ENCODE data around the gene IGBP1.
"Not testable (repeated sequence)": the region's sequence is repeated elsewhere in the genome, so short reads cannot be mapped to it uniquely, and the experiment has no call there.

IGBP1 gene

DNA sequence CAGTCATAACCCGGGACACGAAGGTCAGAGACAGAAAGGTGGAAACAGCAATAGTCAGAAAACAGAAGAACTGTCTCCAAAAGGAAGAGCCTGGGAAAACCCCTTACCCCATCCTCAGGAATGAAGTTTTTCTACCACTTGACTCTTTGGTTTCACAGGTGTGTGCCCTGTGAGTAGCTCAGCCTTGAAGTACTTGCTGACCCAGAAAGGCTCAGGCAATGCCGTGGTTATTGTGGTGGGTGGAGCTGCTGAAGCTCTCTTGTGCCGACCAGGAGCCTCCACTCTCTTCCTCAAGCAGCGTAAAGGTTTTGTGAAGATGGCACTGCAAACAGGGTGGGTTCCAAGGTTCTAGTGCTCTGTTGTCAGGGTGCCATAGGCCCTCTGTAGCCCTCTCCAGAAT is 68.5 kb downstream of the IGBP1 start:
- TF ChIP-seq, protein P1, sequence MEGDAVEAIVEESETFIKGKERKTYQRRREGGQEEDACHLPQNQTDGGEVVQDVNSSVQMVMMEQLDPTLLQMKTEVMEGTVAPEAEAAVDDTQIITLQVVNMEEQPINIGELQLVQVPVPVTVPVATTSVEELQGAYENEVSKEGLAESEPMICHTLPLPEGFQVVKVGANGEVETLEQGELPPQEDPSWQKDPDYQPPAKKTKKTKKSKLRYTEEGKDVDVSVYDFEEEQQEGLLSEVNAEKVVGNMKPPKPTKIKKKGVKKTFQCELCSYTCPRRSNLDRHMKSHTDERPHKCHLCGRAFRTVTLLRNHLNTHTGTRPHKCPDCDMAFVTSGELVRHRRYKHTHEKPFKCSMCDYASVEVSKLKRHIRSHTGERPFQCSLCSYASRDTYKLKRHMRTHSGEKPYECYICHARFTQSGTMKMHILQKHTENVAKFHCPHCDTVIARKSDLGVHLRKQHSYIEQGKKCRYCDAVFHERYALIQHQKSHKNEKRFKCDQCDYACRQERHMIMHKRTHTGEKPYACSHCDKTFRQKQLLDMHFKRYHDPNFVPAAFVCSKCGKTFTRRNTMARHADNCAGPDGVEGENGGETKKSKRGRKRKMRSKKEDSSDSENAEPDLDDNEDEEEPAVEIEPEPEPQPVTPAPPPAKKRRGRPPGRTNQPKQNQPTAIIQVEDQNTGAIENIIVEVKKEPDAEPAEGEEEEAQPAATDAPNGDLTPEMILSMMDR (IDR thresholded peaks at IDR 0.05; ENCODE audit: borderline replicate concordance, control extremely low read depth, extremely low read depth, insufficient read depth, missing control alignments), result no peak
- in situ Hi-C loops (cut with MboI; ENCODE audit: low sequenced_read_pairs, unreplicated experiment), result no loop called here
- DNase-seq (ENCODE audit: low spot score), result no peak

DNA sequence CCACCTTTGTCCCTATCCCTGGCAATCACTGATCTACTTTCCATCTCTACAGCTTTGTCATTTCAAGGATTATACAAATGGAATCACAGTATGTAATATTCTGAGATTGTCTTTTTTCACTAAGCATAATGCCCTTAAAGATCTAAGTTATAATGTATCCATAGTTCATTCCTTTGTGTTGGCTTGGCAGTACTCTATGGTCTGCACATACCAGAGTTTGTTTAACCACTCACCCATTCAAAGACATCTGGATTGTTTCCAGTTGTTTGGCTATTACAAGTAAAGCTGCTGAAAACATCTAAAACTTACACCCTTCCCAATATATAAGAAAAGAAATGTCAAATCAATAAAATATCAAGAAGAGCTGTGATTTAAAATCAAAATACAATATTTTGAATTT is 75.2 kb downstream of the IGBP1 start:
- in situ Hi-C loops (cut with MboI; ENCODE audit: low sequenced_read_pairs, unreplicated experiment), result no loop called here

DNA sequence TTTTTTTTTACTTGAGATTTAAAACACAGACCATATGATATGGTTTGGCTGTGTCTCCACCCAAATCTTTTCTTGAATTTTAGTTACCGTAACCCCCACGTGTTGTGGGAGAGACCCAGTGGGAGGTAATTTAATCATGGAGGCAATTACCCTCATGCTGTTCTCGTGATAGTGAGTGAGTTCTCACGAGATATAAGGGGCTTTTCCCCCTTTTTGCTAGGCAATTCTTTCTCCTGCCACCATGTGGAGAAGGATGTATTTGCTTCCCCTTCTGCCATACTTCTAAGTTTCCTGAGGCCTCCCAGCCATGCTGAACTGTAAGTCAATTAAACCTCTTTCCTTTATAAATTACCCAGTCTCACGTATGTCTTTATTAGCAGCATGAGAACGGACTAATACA is 76.3 kb downstream of the IGBP1 start:
- DNase-seq (ENCODE audit: low spot score); in situ Hi-C loops (cut with MboI; ENCODE audit: low sequenced_read_pairs, unreplicated experiment): not testable (repeated sequence)

More for the DNA sequence above, 75.2 kb downstream of the IGBP1 start:
- TF ChIP-seq, protein P1 (IDR thresholded peaks at IDR 0.05; ENCODE audit: borderline replicate concordance, control extremely low read depth, extremely low read depth, insufficient read depth, missing control alignments), result no peak
- DNase-seq (ENCODE audit: low spot score), result no peak

All from GM13976 (cell line).